ENCODE measurements around the gene PSME2.

Gene PSME2

GRCh38 chr14:24155100-24155499 lies 8.7 kb upstream of the PSME2 start:
- Histone ChIP-seq H3K27ac (no peak overlapping the region), H3K36me3 (peaks cover 85% of the 10 kb centered on the region), H3K27me3 (ENCODE audit: insufficient read depth, low read depth, severe bottlenecking) (no peaks in the 10 kb centered on the region), H3K9me3 (ENCODE audit: severe bottlenecking) (no peaks in the 10 kb centered on the region), H3K4me3 (ENCODE audit: low read depth, low read length) (no peak overlapping the region)
- DNase-seq: no peak
- TF ChIP-seq CTCF (IDR thresholded peaks at IDR 0.05; ENCODE audit: low read depth, low read length): no peak

GRCh38 chr14:24151404-24152080 lies 5.1 kb upstream of the PSME2 start:
- Histone ChIP-seq H3K4me3 (ENCODE audit: low read depth, low read length) (no peak overlapping the region), H3K36me3 (peaks cover 74% of the 10 kb centered on the region), H3K27ac (no peak overlapping the region), H3K27me3 (ENCODE audit: insufficient read depth, low read depth, severe bottlenecking) (no peaks in the 10 kb centered on the region), H3K9me3 (ENCODE audit: severe bottlenecking) (no peaks in the 10 kb centered on the region)
- TF ChIP-seq CTCF (IDR thresholded peaks at IDR 0.05; ENCODE audit: low read depth, low read length): no peak
- no peak for DNase-seq

- Histone ChIP-seq H3K27me3 (ENCODE audit: insufficient read depth, low read depth, severe bottlenecking) (no peaks in the 10 kb centered on the region), H3K36me3 (peaks cover 70% of the 10 kb centered on the region)
- no peak for TF ChIP-seq CTCF (IDR thresholded peaks at IDR 0.05; ENCODE audit: low read depth, low read length)
Observed at GRCh38 chr14:24150993-24151392, 4.6 kb upstream of the PSME2 start.

GRCh38 chr14:24150567-24150966 lies 4.2 kb upstream of the PSME2 start:
- Histone ChIP-seq H3K9me3 (ENCODE audit: severe bottlenecking) (no peaks in the 10 kb centered on the region), H3K27me3 (ENCODE audit: insufficient read depth, low read depth, severe bottlenecking) (no peaks in the 10 kb centered on the region), H3K27ac (no peak overlapping the region), H3K4me3 (ENCODE audit: low read depth, low read length) (no peak overlapping the region), H3K36me3 (peaks cover 65% of the 10 kb centered on the region)
- no peak for DNase-seq
- no peak for TF ChIP-seq CTCF (IDR thresholded peaks at IDR 0.05; ENCODE audit: low read depth, low read length)

More at GRCh38 chr14:24150993-24151392, 4.6 kb upstream of the PSME2 start:
- Histone ChIP-seq H3K9me3 (ENCODE audit: severe bottlenecking) (no peaks in the 10 kb centered on the region), H3K4me3 (ENCODE audit: low read depth, low read length) (no peak overlapping the region), H3K27ac (no peak overlapping the region)
- DNase-seq: no peak

- no peak for DNase-seq
- H3K27me3 ChIP-seq (ENCODE audit: insufficient read depth, low read depth, severe bottlenecking): no peaks in the 10 kb centered on the region
- H3K9me3 ChIP-seq (ENCODE audit: severe bottlenecking): no peaks in the 10 kb centered on the region
- TF ChIP-seq CTCF (IDR thresholded peaks at IDR 0.05; ENCODE audit: low read depth, low read length): no peak
- no peak overlapping the region for H3K4me3 ChIP-seq (ENCODE audit: low read depth, low read length)
- H3K36me3 ChIP-seq: peaks cover 60% of the 10 kb centered on the region
- H3K27ac ChIP-seq: no peak overlapping the region
Observed at GRCh38 chr14:24150061-24150460, 3.7 kb upstream of the PSME2 start.

Measured in WERI-Rb-1 (cell line).